Astrocyte (in vitro differentiated cells and primary cell): ENCODE measurements around the gene ZNF43. TPM values are rescaled to one million over a fixed set of nuclear protein-coding genes. Genes with fewer than 3 reads are reported as not detected.
"Not testable (repeated sequence)": the region's sequence is repeated elsewhere in the genome, so short reads cannot be mapped to it uniquely, and the experiment has no call there.

Experiments
- DNase-seq: peaks from one replicate; pipeline ENCODE4 v3.0.0-alpha.2; 2010; ENCODE audit warnings: low read depth
- FAIRE-seq: peaks from 2 replicates; lab custom pipeline; 2011; peaks lifted over from hg19 to GRCh38; lab: Jason Lieb, UNC
- H2AFZ ChIP-seq: 2 replicates; pipeline ENCODE4 v1.6.0; 2012; ENCODE audit warnings: low read depth, low read length, inconsistent platforms
- H3K27ac ChIP-seq: 2 replicates; pipeline ENCODE4 v1.5.1; 2011; ENCODE audit warnings: low read depth, low read length, inconsistent platforms
- H3K27me3 ChIP-seq: 2 replicates; pipeline ENCODE4 v1.6.0; 2011; ENCODE audit warnings: low read length, inconsistent platforms; ENCODE audit not compliant: insufficient read depth
- H3K36me3 ChIP-seq: 2 replicates; pipeline ENCODE4 v1.5.1; 2011; ENCODE audit warnings: low read length, inconsistent platforms; ENCODE audit not compliant: insufficient read depth
- H3K4me1 ChIP-seq: 2 replicates; pipeline ENCODE4 v1.5.1; 2011; ENCODE audit warnings: low read length, inconsistent platforms; ENCODE audit not compliant: insufficient read depth
- H3K4me2 ChIP-seq: 2 replicates; pipeline ENCODE4 v1.6.0; 2012; ENCODE audit warnings: low read length, inconsistent platforms
- H3K4me3 ChIP-seq: 2 replicates; pipeline ENCODE4 v1.5.1; 2011; ENCODE audit warnings: low read depth, mild to moderate bottlenecking, low read length, inconsistent platforms; ENCODE audit not compliant: insufficient read depth
- H3K79me2 ChIP-seq: 2 replicates; pipeline ENCODE4 v1.6.0; 2012; ENCODE audit warnings: mild to moderate bottlenecking, low read length, inconsistent platforms; ENCODE audit not compliant: insufficient read depth
- H3K9ac ChIP-seq: 2 replicates; pipeline ENCODE4 v1.6.0; 2012; ENCODE audit warnings: mild to moderate bottlenecking, low read length, inconsistent platforms
- H3K9me3 ChIP-seq: 2 replicates; pipeline ENCODE4 v1.5.1; 2012; ENCODE audit warnings: low read depth, mild to moderate bottlenecking, low read length, inconsistent platforms; ENCODE audit not compliant: insufficient read depth
- H4K20me1 ChIP-seq: 2 replicates; pipeline ENCODE4 v1.6.0; 2012; ENCODE audit warnings: low read length, inconsistent platforms; ENCODE audit not compliant: insufficient read depth
- H3K27ac Mint-ChIP-seq: one replicate; pipeline ENCODE4 v1.8.0; 2021; ENCODE audit warnings: mild to moderate bottlenecking, mixed read lengths; ENCODE audit not compliant: unreplicated experiment
- H3K27me3 Mint-ChIP-seq: one replicate; pipeline ENCODE4 v1.8.0; 2021; ENCODE audit warnings: low read depth, mixed read lengths; ENCODE audit not compliant: unreplicated experiment
- H3K36me3 Mint-ChIP-seq: one replicate; pipeline ENCODE4 v1.8.0; 2021; ENCODE audit warnings: low read depth, mixed read lengths; ENCODE audit not compliant: unreplicated experiment
- H3K4me1 Mint-ChIP-seq: one replicate; pipeline ENCODE4 v1.8.0; 2021; ENCODE audit warnings: low read depth, mixed read lengths; ENCODE audit not compliant: unreplicated experiment
- H3K4me3 Mint-ChIP-seq: one replicate; pipeline ENCODE4 v1.8.0; 2021; ENCODE audit warnings: mild to moderate bottlenecking, moderate library complexity, mixed read lengths; ENCODE audit not compliant: unreplicated experiment
- H3K9me3 Mint-ChIP-seq: one replicate; pipeline ENCODE4 v1.8.0; 2021; ENCODE audit warnings: mild to moderate bottlenecking, mixed read lengths; ENCODE audit not compliant: unreplicated experiment
- CTCF ChIP-seq: IDR thresholded peaks from 2 replicates; pipeline ENCODE4 v1.5.1; 2011; ENCODE audit warnings: low read depth, mild to moderate bottlenecking, inconsistent platforms, low read length, moderate library complexity; ENCODE audit not compliant: insufficient read depth
- EZH2 ChIP-seq: IDR thresholded peaks from 2 replicates; pipeline ENCODE4 v1.6.1; 2012; ENCODE audit warnings: mild to moderate bottlenecking, low read length, inconsistent platforms; ENCODE audit not compliant: insufficient read depth
- total RNA-seq: library from RNA; stranded (reverse); gene quantifications from 2 replicates; pipeline ENCODE4 v1.2.1, GENCODE V29; 2021

The ZNF43 gene
- total RNA-seq, 1 donor from 2014 or later: 15.3 TPM

- DNase-seq (no peak), FAIRE-seq (no peak)
- H3K27me3 ChIP-seq: no peaks in the 10 kb centered on the region
- H3K36me3 ChIP-seq: peaks cover 21% of the 10 kb centered on the region
- H3K4me1 Mint-ChIP-seq: no peaks in the 10 kb centered on the region
- TF ChIP-seq EZH2 (no peak), CTCF (no peak)
- no peak overlapping the region for H3K9ac ChIP-seq
- H3K4me3 Mint-ChIP-seq: peak overlapping the region; percentile 0
- H3K36me3 Mint-ChIP-seq: peaks cover 27% of the 10 kb centered on the region
- H3K4me3 ChIP-seq: no peak overlapping the region
- H3K27me3 Mint-ChIP-seq: no peaks in the 10 kb centered on the region
- no peaks in the 10 kb centered on the region for H3K9me3 ChIP-seq
- H3K27ac ChIP-seq: no peak overlapping the region
- H3K79me2 ChIP-seq: peaks cover 23% of the 10 kb centered on the region
- H2AFZ ChIP-seq: no peak overlapping the region
- H4K20me1 ChIP-seq: no peaks in the 10 kb centered on the region
- H3K4me2 ChIP-seq: no peak overlapping the region
- H3K27ac Mint-ChIP-seq: no peak overlapping the region
- no peaks in the 10 kb centered on the region for H3K4me1 ChIP-seq
- H3K9me3 Mint-ChIP-seq: peaks cover 3% of the 10 kb centered on the region
These were observed 70.8 kb downstream of the ZNF43 start for GRCh38 chr19:21765151-21765550.

GRCh38 chr19:21761547-21761946 is 74.4 kb downstream of the ZNF43 start:
- Mint-ChIP-seq H3K9me3 (peaks cover 10% of the 10 kb centered on the region), H3K36me3 (peaks cover 44% of the 10 kb centered on the region)
- not testable (repeated sequence) for H3K4me1 Mint-ChIP-seq, H4K20me1 ChIP-seq, DNase-seq, H3K4me1 ChIP-seq, H3K4me2 ChIP-seq, H3K27ac Mint-ChIP-seq, H3K27me3 Mint-ChIP-seq, FAIRE-seq, H3K27ac ChIP-seq, H2AFZ ChIP-seq, H3K4me3 ChIP-seq, H3K9ac ChIP-seq, H3K4me3 Mint-ChIP-seq, H3K9me3 ChIP-seq, H3K27me3 ChIP-seq
- Histone ChIP-seq H3K79me2 (peaks cover 31% of the 10 kb centered on the region), H3K36me3 (peaks cover 28% of the 10 kb centered on the region)

GRCh38 chr19:21758296-21758695 is 77.7 kb downstream of the ZNF43 start:
- H3K79me2 ChIP-seq: peaks cover 28% of the 10 kb centered on the region
- Mint-ChIP-seq H3K4me1 (no peaks in the 10 kb centered on the region), H3K27me3 (no peaks in the 10 kb centered on the region), H3K9me3 (peaks cover 14% of the 10 kb centered on the region), H3K4me3 (no peak overlapping the region), H3K27ac (no peak overlapping the region), H3K36me3 (peaks cover 45% of the 10 kb centered on the region)
- no peak overlapping the region for H2AFZ ChIP-seq
- peaks cover 19% of the 10 kb centered on the region for H3K36me3 ChIP-seq
- H3K27me3 ChIP-seq: no peaks in the 10 kb centered on the region
- DNase-seq (no peak), FAIRE-seq (no peak)
- H3K9me3 ChIP-seq: peaks cover 2% of the 10 kb centered on the region
- no peak overlapping the region for H3K4me2 ChIP-seq
- no peak overlapping the region for H3K9ac ChIP-seq
- H3K4me3 ChIP-seq: no peak overlapping the region
- no peak overlapping the region for H3K27ac ChIP-seq
- no peaks in the 10 kb centered on the region for H3K4me1 ChIP-seq
- TF ChIP-seq EZH2 (no peak), CTCF (no peak)
- H4K20me1 ChIP-seq: no peaks in the 10 kb centered on the region

- not testable (repeated sequence) for H3K4me2 ChIP-seq, FAIRE-seq, H3K4me3 ChIP-seq, DNase-seq, H3K4me3 Mint-ChIP-seq, H3K4me1 Mint-ChIP-seq, H2AFZ ChIP-seq, H3K27me3 ChIP-seq, H4K20me1 ChIP-seq, H3K4me1 ChIP-seq, H3K9me3 ChIP-seq, H3K27ac Mint-ChIP-seq, H3K27me3 Mint-ChIP-seq, H3K9ac ChIP-seq, H3K27ac ChIP-seq
- Histone ChIP-seq H3K79me2 (peaks cover 31% of the 10 kb centered on the region), H3K36me3 (peaks cover 11% of the 10 kb centered on the region)
- peaks cover 37% of the 10 kb centered on the region for H3K36me3 Mint-ChIP-seq
- peaks cover 14% of the 10 kb centered on the region for H3K9me3 Mint-ChIP-seq
These were observed 80.4 kb downstream of the ZNF43 start for GRCh38 chr19:21755555-21755954.
